Effector CD4-positive, alpha-beta T cell (primary cell): ENCODE results near the gene CHERP.
"Not testable (repeated sequence)": the region's sequence is repeated elsewhere in the genome, so short reads cannot be mapped to it uniquely, and the experiment has no call there.

Experiments used
- DNase-seq: peaks from one replicate; pipeline ENCODE4 v3.0.0-alpha.2; 2020

Gene CHERP

GRCh38 chr19:16576690-16577530 lies 34.7 kb upstream of the CHERP start:
- DNase-seq = no peak

- DNase-seq = no peak
Measured at GRCh38 chr19:16575861-16576689, 33.8 kb upstream of the CHERP start.

- no peak for DNase-seq
Measured at GRCh38 chr19:16575282-16575681, 33.0 kb upstream of the CHERP start.

GRCh38 chr19:16573925-16574324 lies 31.7 kb upstream of the CHERP start:
- DNase-seq = no peak

- DNase-seq = no peak
Measured at GRCh38 chr19:16573296-16573695, 31.1 kb upstream of the CHERP start.

- peak; percentile 83 for DNase-seq
Measured at GRCh38 chr19:16572332-16573211, 30.3 kb upstream of the CHERP start, which contains the start of gene SLC35E1. Gene SLC35E1, minus strand, starts transcription at chr19:16572415. Its CDS starts 51 bp downstream, at chr19:16572364.

- DNase-seq = no peak
Measured at GRCh38 chr19:16571822-16572331, 29.6 kb upstream of the CHERP start.

GRCh38 chr19:16571283-16571682 lies 29.0 kb upstream of the CHERP start:
- DNase-seq = no peak

GRCh38 chr19:16569609-16570320 lies 27.5 kb upstream of the CHERP start:
- no peak for DNase-seq

- no peak for DNase-seq
Measured at GRCh38 chr19:16566702-16567101, 24.5 kb upstream of the CHERP start.

GRCh38 chr19:16566161-16566560 lies 23.9 kb upstream of the CHERP start:
- peak; percentile 84 for DNase-seq

- DNase-seq = no peak
Measured at GRCh38 chr19:16564842-16565241, 22.6 kb upstream of the CHERP start.

GRCh38 chr19:16562608-16563025 lies 20.4 kb upstream of the CHERP start:
- DNase-seq = no peak

GRCh38 chr19:16561382-16561781 lies 19.1 kb upstream of the CHERP start:
- DNase-seq = no peak

- DNase-seq = no peak
Measured at GRCh38 chr19:16559780-16560276, 17.6 kb upstream of the CHERP start.

- DNase-seq = no peak
Measured at GRCh38 chr19:16554776-16555175, 12.5 kb upstream of the CHERP start.

GRCh38 chr19:16551902-16552301 lies 9.7 kb upstream of the CHERP start:
- DNase-seq = not testable (repeated sequence)

- no peak for DNase-seq
Measured at GRCh38 chr19:16548956-16549355, 6.7 kb upstream of the CHERP start.

- no peak for DNase-seq
Measured at GRCh38 chr19:16544473-16545231, 2.4 kb upstream of the CHERP start.

- DNase-seq = not testable (repeated sequence)
Measured at GRCh38 chr19:16543734-16544133, 1.5 kb upstream of the CHERP start.
